KG1 (cell line): ENCODE results near the gene DNAAF8.
A peak's percentile ranks its signal among the peaks of the same experiment; 100 is the strongest.
"Not testable (repeated sequence)": the region's sequence is repeated elsewhere in the genome, so short reads cannot be mapped to it uniquely, and the experiment has no call there.

Source experiments
- DNase-seq: peaks from one replicate; lab custom pipeline; 2025; lab: John Stamatoyannopoulos, UW

DNAAF8 gene

GRCh38 chr16:4723071-4723767 is 11.1 kb upstream of the DNAAF8 start:
- DNase-seq: no peak

- DNase-seq: no peak
Measured at GRCh38 chr16:4724661-4725270, 9.6 kb upstream of the DNAAF8 start.

GRCh38 chr16:4726616-4727015 is 7.7 kb upstream of the DNAAF8 start:
- no peak for DNase-seq

GRCh38 chr16:4728676-4729075 is 5.7 kb upstream of the DNAAF8 start:
- DNase-seq: no peak

- no peak for DNase-seq
Measured at GRCh38 chr16:4729876-4730275, 4.5 kb upstream of the DNAAF8 start.

GRCh38 chr16:4733211-4733742 is 1.1 kb upstream of the DNAAF8 start:
- DNase-seq: no peak

- DNase-seq: no peak
Measured at GRCh38 chr16:4733747-4734062, 632 bp upstream of the DNAAF8 start.

GRCh38 chr16:4734730-4735535 is 596 bp downstream of the DNAAF8 start:
- DNase-seq: peak; percentile 58

- DNase-seq: no peak
Measured at GRCh38 chr16:4736546-4736945, 2.2 kb downstream of the DNAAF8 start.

GRCh38 chr16:4737545-4737944 is 3.2 kb downstream of the DNAAF8 start:
- no peak for DNase-seq

GRCh38 chr16:4738370-4738769 is 4.0 kb downstream of the DNAAF8 start:
- DNase-seq: not testable (repeated sequence)

- DNase-seq: no peak
Measured at GRCh38 chr16:4743226-4743878, 9.0 kb downstream of the DNAAF8 start.

- no peak for DNase-seq
Measured at GRCh38 chr16:4744555-4745273, 10.4 kb downstream of the DNAAF8 start.

- no peak for DNase-seq
Measured at GRCh38 chr16:4745274-4745569, 10.9 kb downstream of the DNAAF8 start.

GRCh38 chr16:4746215-4746614 is 11.9 kb downstream of the DNAAF8 start:
- no peak for DNase-seq

- DNase-seq: no peak
Measured at GRCh38 chr16:4746991-4747574, 12.7 kb downstream of the DNAAF8 start.

GRCh38 chr16:4747906-4748681 is 13.8 kb downstream of the DNAAF8 start:
- DNase-seq: no peak

GRCh38 chr16:4748682-4749411 is 14.5 kb downstream of the DNAAF8 start:
- DNase-seq: no peak

GRCh38 chr16:4749700-4750257 is 15.4 kb downstream of the DNAAF8 start:
- no peak for DNase-seq

- DNase-seq: no peak
Measured at GRCh38 chr16:4750896-4751295, 16.6 kb downstream of the DNAAF8 start.
